ENCODE results near the gene HSF4.

DNA sequence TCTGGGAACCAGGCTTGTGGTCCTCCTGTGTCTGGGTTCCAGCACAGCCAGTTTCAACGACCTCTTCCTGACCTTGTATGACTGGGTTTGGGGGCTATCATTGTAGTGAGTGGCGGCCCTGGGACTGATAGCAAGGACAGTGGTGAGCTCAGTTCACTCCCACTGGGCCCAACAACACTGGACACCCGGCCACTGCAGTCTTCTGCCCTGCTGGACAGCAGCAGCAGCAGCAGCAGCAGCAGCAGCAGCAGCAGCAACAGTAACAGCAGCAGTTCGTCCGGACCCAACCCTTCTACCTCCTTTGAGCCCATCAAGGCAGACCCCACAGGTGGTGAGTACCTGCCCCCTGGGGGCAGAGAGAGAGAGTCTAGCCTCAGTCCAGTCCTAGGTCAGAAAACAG lies 31.1 kb downstream of the HSF4 start:
- TF ChIP-seq MYC (IDR thresholded peaks at IDR 0.05; ENCODE audit: low read depth, low read length), result no peak
- TF ChIP-seq, protein P1, sequence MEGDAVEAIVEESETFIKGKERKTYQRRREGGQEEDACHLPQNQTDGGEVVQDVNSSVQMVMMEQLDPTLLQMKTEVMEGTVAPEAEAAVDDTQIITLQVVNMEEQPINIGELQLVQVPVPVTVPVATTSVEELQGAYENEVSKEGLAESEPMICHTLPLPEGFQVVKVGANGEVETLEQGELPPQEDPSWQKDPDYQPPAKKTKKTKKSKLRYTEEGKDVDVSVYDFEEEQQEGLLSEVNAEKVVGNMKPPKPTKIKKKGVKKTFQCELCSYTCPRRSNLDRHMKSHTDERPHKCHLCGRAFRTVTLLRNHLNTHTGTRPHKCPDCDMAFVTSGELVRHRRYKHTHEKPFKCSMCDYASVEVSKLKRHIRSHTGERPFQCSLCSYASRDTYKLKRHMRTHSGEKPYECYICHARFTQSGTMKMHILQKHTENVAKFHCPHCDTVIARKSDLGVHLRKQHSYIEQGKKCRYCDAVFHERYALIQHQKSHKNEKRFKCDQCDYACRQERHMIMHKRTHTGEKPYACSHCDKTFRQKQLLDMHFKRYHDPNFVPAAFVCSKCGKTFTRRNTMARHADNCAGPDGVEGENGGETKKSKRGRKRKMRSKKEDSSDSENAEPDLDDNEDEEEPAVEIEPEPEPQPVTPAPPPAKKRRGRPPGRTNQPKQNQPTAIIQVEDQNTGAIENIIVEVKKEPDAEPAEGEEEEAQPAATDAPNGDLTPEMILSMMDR (IDR thresholded peaks at IDR 0.05; ENCODE audit: low read depth, low read length), result no peak
